Fibroblast of pulmonary artery (primary cell): ENCODE results near the gene PNMT.

ENCODE experiments used
- DNase-seq: peaks from one replicate; pipeline ENCODE4 v3.0.0-alpha.2; 2010; ENCODE audit warnings: low read depth
- H3K4me3 ChIP-seq: replicated peaks from 2 replicates; pipeline ENCODE4 v1.5.1; 2011; ENCODE audit warnings: low read depth, mild to moderate bottlenecking, control low read depth, low read length, moderate library complexity
- CTCF ChIP-seq: IDR thresholded peaks from 2 replicates; pipeline ENCODE4 v1.5.1; 2011; ENCODE audit warnings: mild to moderate bottlenecking, control low read depth, low read length, inconsistent platforms; ENCODE audit errors: missing control alignments

PNMT gene

GRCh38 chr17:39634384-39634871 is 33.8 kb upstream of the PNMT start:
- H3K4me3 ChIP-seq, result no peak overlapping the region
- peak; percentile 62 for DNase-seq
- TF ChIP-seq CTCF, result peak; percentile 72

GRCh38 chr17:39635614-39636176 is 32.6 kb upstream of the PNMT start:
- TF ChIP-seq CTCF, result no peak
- DNase-seq, result no peak
- no peak overlapping the region for H3K4me3 ChIP-seq

DNA sequence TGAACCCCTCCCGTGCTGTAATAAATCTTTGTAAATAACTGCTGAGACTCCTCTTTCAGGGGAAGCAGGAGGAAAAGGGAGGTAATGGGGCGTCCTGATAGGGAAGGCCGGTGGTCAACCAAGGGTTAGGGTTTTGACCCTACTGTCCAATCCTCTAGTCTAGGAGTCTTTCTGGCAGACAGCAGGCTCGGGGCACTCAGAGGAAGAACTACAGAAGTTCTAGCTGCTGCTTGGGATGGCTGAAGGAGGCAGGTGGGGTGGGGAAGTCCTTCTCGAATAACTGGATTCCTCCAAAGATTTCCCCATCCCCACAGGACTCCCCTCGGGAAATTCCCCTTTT is 31.7 kb upstream of the PNMT start:
- H3K4me3 ChIP-seq, result peak overlapping the region; percentile 97
- no peak for TF ChIP-seq CTCF
- no peak for DNase-seq

DNA sequence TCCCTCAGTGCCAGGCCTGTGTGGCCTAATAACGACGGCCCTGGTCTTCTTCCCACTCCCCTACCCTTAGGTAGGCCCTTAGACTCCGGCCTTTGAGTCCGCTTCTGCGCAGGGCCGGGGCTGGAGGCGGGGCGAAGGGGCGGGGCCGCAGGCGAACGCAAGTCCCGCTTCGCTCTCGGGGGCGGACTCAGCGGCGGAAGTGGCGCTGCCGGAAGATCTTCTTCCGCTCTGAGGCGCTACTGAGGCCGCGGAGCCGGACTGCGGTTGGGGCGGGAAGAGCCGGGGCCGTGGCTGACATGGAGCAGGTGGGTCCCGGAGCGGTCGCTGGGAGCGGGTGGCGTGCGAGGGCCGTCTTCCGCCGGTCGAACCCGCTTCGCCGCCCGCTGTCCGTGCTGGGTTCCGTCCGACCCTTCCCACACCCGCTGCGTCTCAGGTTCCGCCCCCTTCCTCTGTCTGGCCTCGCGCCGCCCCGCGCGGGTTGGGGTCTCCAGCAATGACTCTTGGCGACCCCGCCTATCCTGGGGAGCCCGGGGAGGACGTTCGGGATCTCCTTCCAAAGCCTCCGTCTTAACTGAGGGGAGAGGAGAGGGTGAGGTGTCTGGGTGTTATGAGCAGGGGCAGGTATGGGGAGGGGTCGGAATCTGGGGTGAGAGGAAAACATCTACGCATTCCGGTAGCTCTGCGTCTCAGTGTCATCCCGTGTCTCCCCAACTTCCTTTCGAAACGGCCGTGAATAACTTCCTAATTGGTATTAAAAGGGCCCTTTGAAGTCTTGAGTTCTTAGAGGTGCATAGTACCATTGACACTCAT is 31.1 kb upstream of the PNMT start, which contains the start of gene STARD3:
STARD3 (plus strand) TSS at position 218 of the 810 bp plus-strand sequence. CDS start 16,388 bp downstream, outside the sequence.
- H3K4me3 ChIP-seq, result peak within 1 kb of the TSS; percentile 97
- no peak for TF ChIP-seq CTCF
- peak; percentile 88 for DNase-seq

GRCh38 chr17:39638317-39638716 is 29.9 kb upstream of the PNMT start:
- DNase-seq, result no peak
- H3K4me3 ChIP-seq, result peak overlapping the region; percentile 97
- TF ChIP-seq CTCF, result no peak

GRCh38 chr17:39639043-39639442 is 29.2 kb upstream of the PNMT start:
- H3K4me3 ChIP-seq, result no peak overlapping the region
- no peak for DNase-seq
- TF ChIP-seq CTCF, result no peak
